K562 (cell line): ENCODE results near the gene ICA1. TPM values are rescaled to one million over a fixed set of nuclear protein-coding genes. Genes with fewer than 3 reads are reported as not detected.

ENCODE experiments used
- ATAC-seq: fragments of 200-7000 bp; cut with Tn5 transposase; 3 replicates; pipeline ENCODE4 v1.9.1; 2020; ENCODE audit warnings: moderate library complexity
- BruUV-seq: library from RNA; stranded (reverse); fragments of 400-500 nt; replicated peaks from 2 replicates; lab custom pipeline; 2021; lab: Mats Ljungman, UMichigan
- CTCF ChIA-PET: fragments of 300-600 bp; formaldehyde crosslinking; extraction: SDS; loops from one replicate; lab custom pipeline; 2021; ENCODE audit warnings: low intra/inter-chr PET ratio; lab: Yijun Ruan, JAX
- POLR2A ChIA-PET: fragments of 300-600, 350-650 bp; sonication (Branson Sonifier 250); formaldehyde crosslinking; extraction: SDS; loops from one replicate; lab custom pipeline; 2021; ENCODE audit warnings: antibody characterized with exemption, inconsistent platforms; lab: Yijun Ruan, JAX
- DNase-seq, 4 experiments: peaks; one replicate each; pipeline versions ENCODE4 v3.0.0 to v3.0.0-alpha.2; 2011 to 2018; ENCODE audit warnings: low spot score in 3 of 4, mixed read lengths in 3 of 4; ENCODE audit errors: extremely low read depth in 1 of 4
- FAIRE-seq: peaks from 2 replicates; lab custom pipeline; 2011; peaks lifted over from hg19 to GRCh38; lab: Jason Lieb, UNC
- H2AFZ ChIP-seq: 2 replicates; pipeline ENCODE4 v1.6.0; 2011; ENCODE audit warnings: low read depth, low read length, control low read depth, inconsistent platforms
- H3K27ac ChIP-seq: fragments of 200-600 bp; 3 replicates; pipeline ENCODE4 v1.8.0; 2011; ENCODE audit warnings: low read depth, mild to moderate bottlenecking, control low read depth, inconsistent platforms, low read length, moderate library complexity, mixed read lengths; ENCODE audit errors: extremely low read depth
- H3K27me3 ChIP-seq, 2 experiments: fragments of 300-600 bp in 1 of 2; 2 replicates in 1 of 2; 3 replicates in 1 of 2; pipeline versions ENCODE4 v1.6.0 to v1.8.0; 2011; ENCODE audit warnings: inconsistent platforms in 2 of 2, low read length in 2 of 2, mild to moderate bottlenecking in 1 of 2, mixed read lengths in 1 of 2, moderate library complexity in 1 of 2; ENCODE audit not compliant: control insufficient read depth in 2 of 2, insufficient read depth in 2 of 2
- H3K36me3 ChIP-seq: fragments of 300-600 bp; 3 replicates; pipeline ENCODE4 v1.8.0; 2011; ENCODE audit warnings: mild to moderate bottlenecking, low read length, inconsistent platforms; ENCODE audit not compliant: control insufficient read depth, insufficient read depth
- H3K4me1 ChIP-seq, 2 experiments: fragments of 200-600 bp in 1 of 2; replicated peaks in 1 of 2; 2 replicates in 1 of 2; 3 replicates in 1 of 2; pipeline versions ENCODE4 v1.5.1 to v1.8.0; 2011; ENCODE audit warnings: inconsistent platforms in 2 of 2, low read length in 2 of 2, mild to moderate bottlenecking in 1 of 2, mixed read lengths in 1 of 2, moderate library complexity in 1 of 2; ENCODE audit not compliant: control insufficient read depth in 2 of 2, insufficient read depth in 2 of 2
- H3K4me2 ChIP-seq: 2 replicates; pipeline ENCODE4 v1.6.1; 2011; ENCODE audit warnings: low read length, control low read depth, inconsistent platforms, mixed read lengths; ENCODE audit not compliant: insufficient read depth
- H3K4me3 ChIP-seq: fragments of 200-600 bp; sonication (generic), shearing (Covaris generic); 2 replicates; pipeline ENCODE4 v1.5.1; 2016; ENCODE audit warnings: control low read depth, inconsistent platforms
- H3K79me2 ChIP-seq: fragments of 200-600 bp; 3 replicates; pipeline ENCODE4 v1.8.0; 2011; ENCODE audit warnings: low read length, inconsistent platforms; ENCODE audit not compliant: control insufficient read depth, insufficient read depth
- H3K9ac ChIP-seq, 2 experiments: 2 replicates each; pipeline versions ENCODE4 v1.6.0 to v1.6.1; 2011; ENCODE audit warnings: low read depth in 2 of 2, low read length in 2 of 2, control low read depth in 1 of 2, inconsistent platforms in 1 of 2, mild to moderate bottlenecking in 1 of 2, mixed read lengths in 1 of 2; ENCODE audit not compliant: insufficient read depth in 1 of 2
- H3K9me1 ChIP-seq: one replicate; pipeline ENCODE4 v1.6.0; 2011; ENCODE audit warnings: inconsistent platforms, mild to moderate bottlenecking, low read length, moderate library complexity; ENCODE audit not compliant: control insufficient read depth, insufficient read depth
- H3K9me3 ChIP-seq: replicated peaks from 2 replicates; pipeline ENCODE4 v1.5.1; 2011; ENCODE audit warnings: low read depth, low read length, inconsistent platforms; ENCODE audit not compliant: control insufficient read depth, insufficient read depth
- H4K20me1 ChIP-seq: replicated peaks from 2 replicates; pipeline ENCODE4 v1.6.1; 2011; ENCODE audit warnings: low read length, inconsistent platforms, mixed read lengths; ENCODE audit not compliant: control insufficient read depth, insufficient read depth
- FOXA1 ChIP-seq: fragments of 450-650 bp; IDR thresholded peaks from 2 replicates; pipeline ENCODE4 v1.6.1; 2016; ENCODE audit warnings: mild to moderate bottlenecking, borderline replicate concordance
- HLTF ChIP-seq: fragments of 450-650 bp; IDR thresholded peaks from 2 replicates; pipeline ENCODE4 v1.6.1; 2016
- LCOR ChIP-seq: sonication (generic); formaldehyde crosslinking; IDR thresholded peaks from 2 replicates; pipeline ENCODE4 v1.8.0; 2022; ENCODE audit warnings: mild to moderate bottlenecking, missing genetic modification reagents
- NCOR1 ChIP-seq: fragments of 450-650 bp; IDR thresholded peaks from 2 replicates; pipeline ENCODE4 v1.6.1; 2016; ENCODE audit warnings: mild to moderate bottlenecking, moderate library complexity
- NFRKB ChIP-seq: fragments of 450-650 bp; IDR thresholded peaks from 2 replicates; pipeline ENCODE4 v1.6.1; 2016; ENCODE audit warnings: low read depth
- SUPT5H ChIP-seq: fragments of 450-650 bp; IDR thresholded peaks from 2 replicates; pipeline ENCODE4 v1.6.1; 2016
- YY1 ChIP-seq, 3 experiments: IDR thresholded peaks; 2 replicates each; pipeline ENCODE4 v1.6.1; 2011; ENCODE audit warnings: low read length in 2 of 3, mild to moderate bottlenecking in 2 of 3, moderate library complexity in 2 of 3, borderline replicate concordance in 1 of 3, control low read depth in 1 of 3, low read depth in 1 of 3; ENCODE audit not compliant: insufficient read depth in 3 of 3, insufficient replicate concordance in 2 of 3, control insufficient read depth in 1 of 3, insufficient read length in 1 of 3; ENCODE audit errors: extremely low read depth in 1 of 3
- ZNF232 ChIP-seq: sonication (generic); formaldehyde crosslinking; IDR thresholded peaks from 2 replicates; pipeline ENCODE4 v1.8.0; 2022; ENCODE audit warnings: mild to moderate bottlenecking, missing genetic modification reagents
- ZNF239 ChIP-seq: fragments of 250-450 bp; sonication (Bioruptor Pico); IDR thresholded peaks from 2 replicates; pipeline ENCODE4 v1.4.0; 2020; ENCODE audit warnings: mild to moderate bottlenecking
- ZNF77 ChIP-seq: fragments of 250-450 bp; sonication (Bioruptor Pico); IDR thresholded peaks from 2 replicates; pipeline ENCODE4 v1.5.0; 2020
- WGBS: fragments of 100-300 bp; shearing (Covaris generic); methylation state at CpG from one replicate; pipeline ENCODE4 v1.1.6; 2016; ENCODE audit warnings: low coverage, mixed read lengths; ENCODE audit not compliant: insufficient coverage; ENCODE audit errors: missing lambda C conversion rate; 5-methylcytosine and 5-hydroxymethylcytosine counted together
- in situ Hi-C: fragments of 300-500 bp; cut with MboI; formaldehyde crosslinking; loops from 4 replicates; pipeline ENCODE4 v1.15.0; 2018; ENCODE audit warnings: inconsistent platforms, mixed read lengths
- intact Hi-C: fragments of 100-400 bp; cut with micrococcal nuclease; formaldehyde crosslinking; loops from 2 replicates; pipeline ENCODE4 v1.14.2; 2022
- polyA plus RNA-seq, 8 experiments: library from polyadenylated mRNA; depleted of rRNA in 4 of 8; stranded (reverse) in 5 of 8; unstranded in 3 of 8; fragments of >200 nt; fragmentation: Nextera tagmentation in 2 of 8; fragmentation: Illumina TruSeq in 1 of 8; extraction: Ambion mirVana in 2 of 8; extraction: Trizol in 1 of 8; gene quantifications; 2 replicates each; pipeline versions ENCODE4 v1.2.1 to v1.2.3, GENCODE V29; 2011 to 2014; ENCODE audit warnings: inconsistent platforms in 1 of 8, missing spikeins in 1 of 8
- total RNA-seq, 7 experiments: library from RNA; depleted of rRNA in 6 of 7; stranded (reverse); fragments of >200 nt in 6 of 7; fragmentation: Illumina TruSeq in 2 of 7; extraction: Trizol in 2 of 7; gene quantifications; 2 replicates each; pipeline versions ENCODE4 v1.2.1 to v1.2.3, GENCODE V29; 2011 to 2021; ENCODE audit warnings: low replicate concordance in 1 of 7
- TF ChIP-seq, protein P1 (sequence below): fragments of 250-450 bp; sonication (Bioruptor Pico); IDR thresholded peaks from 2 replicates; pipeline ENCODE4 v1.9.0; 2021; ENCODE audit warnings: mild to moderate bottlenecking, inconsistent platforms
- TF ChIP-seq, protein P2 (sequence below): fragments of 250-450 bp; sonication (Bioruptor Pico); IDR thresholded peaks from 2 replicates; pipeline ENCODE4 v1.6.1; 2021; ENCODE audit warnings: mild to moderate bottlenecking
- TF ChIP-seq, protein P3 (sequence below): fragments of 250-450 bp; sonication (Bioruptor Pico); IDR thresholded peaks from 2 replicates; pipeline ENCODE4 v1.9.0; 2021; ENCODE audit warnings: mild to moderate bottlenecking
- TF ChIP-seq, protein P4 (sequence below): sonication (generic); formaldehyde crosslinking; IDR thresholded peaks from 2 replicates; pipeline ENCODE4 v1.8.0; 2023; ENCODE audit warnings: missing genetic modification reagents, mild to moderate bottlenecking, borderline replicate concordance

Gene ICA1
- total and polyA plus RNA-seq, 9 of the 15 experiments (the other 6 are each of a cell fraction or from before 2014, with no cell fraction given): 7.1 to 22.3 (median 16.4) TPM

DNA sequence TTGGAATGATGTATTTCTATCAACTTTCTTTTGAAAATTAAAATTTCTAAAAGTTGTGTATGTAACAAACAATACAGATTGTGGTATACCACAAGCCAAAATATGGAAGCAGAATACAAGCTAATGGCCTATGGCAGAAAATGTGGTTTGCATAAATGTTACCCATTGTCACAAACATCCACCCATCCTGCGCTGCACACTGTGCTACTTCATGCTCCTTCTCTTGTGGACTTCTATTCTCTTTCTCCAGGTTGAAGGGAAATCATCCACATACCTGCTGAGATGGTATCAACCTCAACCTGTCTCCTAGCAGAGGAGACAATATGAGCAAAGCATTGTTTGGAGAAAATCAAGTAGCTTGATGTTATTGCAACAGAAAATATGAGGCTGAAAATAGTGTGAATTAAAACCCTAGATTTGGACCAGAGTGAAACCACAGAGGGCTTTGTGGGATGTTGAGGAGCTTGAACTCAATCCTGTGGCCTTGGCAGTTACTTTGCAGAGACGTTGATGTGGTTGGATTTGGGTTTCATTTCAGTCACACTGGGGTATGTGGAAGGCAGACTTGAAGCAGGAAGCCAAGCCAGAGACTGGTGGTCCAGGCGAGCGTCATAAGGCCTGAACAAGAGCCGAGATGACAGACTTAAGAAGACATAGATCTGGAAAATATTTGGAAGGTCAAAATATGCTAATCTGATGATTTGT lies 63.8 kb downstream of the ICA1 start:
- H3K36me3 ChIP-seq: no peaks in the 10 kb centered on the region; the same call in 2 of the 3 replicates
- 74% methylated on average over 5 of the region's 5 CpGs for WGBS
- ChIA-PET CTCF (no interaction called here), POLR2A (interaction anchor here (0.8 to 0.9 kb wide), 2 partner anchors 64 to 98 kb away, joined by 3 read pairs; no protein-coding TSS in a partner anchor)
- H3K4me3 ChIP-seq: no peak overlapping the region
- H3K4me1 ChIP-seq: peaks cover 8 to 19% of the 10 kb centered on the region in 2 experiments
- H3K79me2 ChIP-seq: no peaks in the 10 kb centered on the region
- no peak overlapping the region for H3K27ac ChIP-seq
- no peaks in the 10 kb centered on the region for H3K9me3 ChIP-seq
- no peak overlapping the region for H2AFZ ChIP-seq
- FAIRE-seq: no peak
- no peak overlapping the region for H3K9ac ChIP-seq
- no peaks in the 10 kb centered on the region for H3K27me3 ChIP-seq
- no TSS peak for BruUV-seq
- no peak for DNase-seq
- in situ Hi-C loops: loop anchor here (10.0 kb wide), 1 partner anchor 223 kb away; no protein-coding TSS in a partner anchor
- H3K9me1 ChIP-seq: no peaks in the 10 kb centered on the region
- H4K20me1 ChIP-seq: no peaks in the 10 kb centered on the region
- H3K4me2 ChIP-seq: no peak overlapping the region
- ATAC-seq: no peak
- intact Hi-C loops: no loop called here
- no peak for TF ChIP-seq HLTF
- TF ChIP-seq, protein P1, sequence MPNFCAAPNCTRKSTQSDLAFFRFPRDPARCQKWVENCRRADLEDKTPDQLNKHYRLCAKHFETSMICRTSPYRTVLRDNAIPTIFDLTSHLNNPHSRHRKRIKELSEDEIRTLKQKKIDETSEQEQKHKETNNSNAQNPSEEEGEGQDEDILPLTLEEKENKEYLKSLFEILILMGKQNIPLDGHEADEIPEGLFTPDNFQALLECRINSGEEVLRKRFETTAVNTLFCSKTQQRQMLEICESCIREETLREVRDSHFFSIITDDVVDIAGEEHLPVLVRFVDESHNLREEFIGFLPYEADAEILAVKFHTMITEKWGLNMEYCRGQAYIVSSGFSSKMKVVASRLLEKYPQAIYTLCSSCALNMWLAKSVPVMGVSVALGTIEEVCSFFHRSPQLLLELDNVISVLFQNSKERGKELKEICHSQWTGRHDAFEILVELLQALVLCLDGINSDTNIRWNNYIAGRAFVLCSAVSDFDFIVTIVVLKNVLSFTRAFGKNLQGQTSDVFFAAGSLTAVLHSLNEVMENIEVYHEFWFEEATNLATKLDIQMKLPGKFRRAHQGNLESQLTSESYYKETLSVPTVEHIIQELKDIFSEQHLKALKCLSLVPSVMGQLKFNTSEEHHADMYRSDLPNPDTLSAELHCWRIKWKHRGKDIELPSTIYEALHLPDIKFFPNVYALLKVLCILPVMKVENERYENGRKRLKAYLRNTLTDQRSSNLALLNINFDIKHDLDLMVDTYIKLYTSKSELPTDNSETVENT (CRISPR knock-in tag): no peak
- no peak for TF ChIP-seq ZNF232 (CRISPR knock-in tag)
- TF ChIP-seq LCOR: no peak
- TF ChIP-seq, protein P2, sequence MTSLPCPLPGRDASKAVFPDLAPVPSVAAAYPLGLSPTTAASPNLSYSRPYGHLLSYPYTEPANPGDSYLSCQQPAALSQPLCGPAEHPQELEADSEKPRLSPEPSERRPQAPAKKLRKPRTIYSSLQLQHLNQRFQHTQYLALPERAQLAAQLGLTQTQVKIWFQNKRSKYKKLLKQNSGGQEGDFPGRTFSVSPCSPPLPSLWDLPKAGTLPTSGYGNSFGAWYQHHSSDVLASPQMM: no peak
- no peak for TF ChIP-seq NCOR1
- no peak for TF ChIP-seq FOXA1
- TF ChIP-seq, protein P3, sequence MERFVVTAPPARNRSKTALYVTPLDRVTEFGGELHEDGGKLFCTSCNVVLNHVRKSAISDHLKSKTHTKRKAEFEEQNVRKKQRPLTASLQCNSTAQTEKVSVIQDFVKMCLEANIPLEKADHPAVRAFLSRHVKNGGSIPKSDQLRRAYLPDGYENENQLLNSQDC (CRISPR knock-in tag): no peak
- TF ChIP-seq NFRKB: no peak
- no peak for TF ChIP-seq SUPT5H
- no peak for TF ChIP-seq ZNF77 (CRISPR knock-in tag)
- TF ChIP-seq, protein P4, sequence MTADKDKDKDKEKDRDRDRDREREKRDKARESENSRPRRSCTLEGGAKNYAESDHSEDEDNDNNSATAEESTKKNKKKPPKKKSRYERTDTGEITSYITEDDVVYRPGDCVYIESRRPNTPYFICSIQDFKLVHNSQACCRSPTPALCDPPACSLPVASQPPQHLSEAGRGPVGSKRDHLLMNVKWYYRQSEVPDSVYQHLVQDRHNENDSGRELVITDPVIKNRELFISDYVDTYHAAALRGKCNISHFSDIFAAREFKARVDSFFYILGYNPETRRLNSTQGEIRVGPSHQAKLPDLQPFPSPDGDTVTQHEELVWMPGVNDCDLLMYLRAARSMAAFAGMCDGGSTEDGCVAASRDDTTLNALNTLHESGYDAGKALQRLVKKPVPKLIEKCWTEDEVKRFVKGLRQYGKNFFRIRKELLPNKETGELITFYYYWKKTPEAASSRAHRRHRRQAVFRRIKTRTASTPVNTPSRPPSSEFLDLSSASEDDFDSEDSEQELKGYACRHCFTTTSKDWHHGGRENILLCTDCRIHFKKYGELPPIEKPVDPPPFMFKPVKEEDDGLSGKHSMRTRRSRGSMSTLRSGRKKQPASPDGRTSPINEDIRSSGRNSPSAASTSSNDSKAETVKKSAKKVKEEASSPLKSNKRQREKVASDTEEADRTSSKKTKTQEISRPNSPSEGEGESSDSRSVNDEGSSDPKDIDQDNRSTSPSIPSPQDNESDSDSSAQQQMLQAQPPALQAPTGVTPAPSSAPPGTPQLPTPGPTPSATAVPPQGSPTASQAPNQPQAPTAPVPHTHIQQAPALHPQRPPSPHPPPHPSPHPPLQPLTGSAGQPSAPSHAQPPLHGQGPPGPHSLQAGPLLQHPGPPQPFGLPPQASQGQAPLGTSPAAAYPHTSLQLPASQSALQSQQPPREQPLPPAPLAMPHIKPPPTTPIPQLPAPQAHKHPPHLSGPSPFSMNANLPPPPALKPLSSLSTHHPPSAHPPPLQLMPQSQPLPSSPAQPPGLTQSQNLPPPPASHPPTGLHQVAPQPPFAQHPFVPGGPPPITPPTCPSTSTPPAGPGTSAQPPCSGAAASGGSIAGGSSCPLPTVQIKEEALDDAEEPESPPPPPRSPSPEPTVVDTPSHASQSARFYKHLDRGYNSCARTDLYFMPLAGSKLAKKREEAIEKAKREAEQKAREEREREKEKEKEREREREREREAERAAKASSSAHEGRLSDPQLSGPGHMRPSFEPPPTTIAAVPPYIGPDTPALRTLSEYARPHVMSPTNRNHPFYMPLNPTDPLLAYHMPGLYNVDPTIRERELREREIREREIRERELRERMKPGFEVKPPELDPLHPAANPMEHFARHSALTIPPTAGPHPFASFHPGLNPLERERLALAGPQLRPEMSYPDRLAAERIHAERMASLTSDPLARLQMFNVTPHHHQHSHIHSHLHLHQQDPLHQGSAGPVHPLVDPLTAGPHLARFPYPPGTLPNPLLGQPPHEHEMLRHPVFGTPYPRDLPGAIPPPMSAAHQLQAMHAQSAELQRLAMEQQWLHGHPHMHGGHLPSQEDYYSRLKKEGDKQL (CRISPR knock-in tag): no peak
- TF ChIP-seq YY1 (IDR thresholded peaks at IDR 0.05; ENCODE audit: borderline replicate concordance in 1 of 3, control insufficient read depth in 1 of 3, extremely low read depth in 1 of 3, insufficient read depth in 3 of 3, insufficient read length in 1 of 3, insufficient replicate concordance in 2 of 3, low read depth in 1 of 3, low read length in 2 of 3): no peak
- TF ChIP-seq ZNF239 (CRISPR knock-in tag): no peak
